NCI-H446 (cell line): Measurements from ENCODE around the gene TFCP2.

ENCODE experiments used
- DNase-seq, 2 experiments: peaks; one replicate each; lab custom pipeline; 2025; lab: John Stamatoyannopoulos, UW

TFCP2 gene

DNA sequence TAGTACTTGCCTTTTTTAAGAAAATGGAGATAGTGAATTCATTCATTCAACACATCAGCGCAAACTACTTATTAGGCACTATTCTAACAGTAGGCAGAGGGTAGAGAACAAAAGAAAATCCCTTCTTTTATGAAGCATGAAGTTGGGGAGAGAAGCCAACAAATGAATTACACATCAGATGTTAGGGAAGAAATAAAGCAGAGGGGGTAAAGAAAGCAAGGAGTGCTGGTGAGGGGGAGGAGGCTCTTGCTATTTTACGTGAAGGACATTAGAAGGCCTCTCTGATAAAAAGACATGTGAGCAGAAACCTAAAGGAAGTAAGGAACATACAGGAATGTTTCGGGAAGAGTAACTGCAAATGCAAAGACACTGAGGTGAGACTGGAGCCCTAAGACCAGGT lies 22.2 kb downstream of the TFCP2 start:
- no peak for DNase-seq

- DNase-seq, result no peak
Measured at GRCh38 chr12:51147309-51147708, 25.6 kb downstream of the TFCP2 start.

DNA sequence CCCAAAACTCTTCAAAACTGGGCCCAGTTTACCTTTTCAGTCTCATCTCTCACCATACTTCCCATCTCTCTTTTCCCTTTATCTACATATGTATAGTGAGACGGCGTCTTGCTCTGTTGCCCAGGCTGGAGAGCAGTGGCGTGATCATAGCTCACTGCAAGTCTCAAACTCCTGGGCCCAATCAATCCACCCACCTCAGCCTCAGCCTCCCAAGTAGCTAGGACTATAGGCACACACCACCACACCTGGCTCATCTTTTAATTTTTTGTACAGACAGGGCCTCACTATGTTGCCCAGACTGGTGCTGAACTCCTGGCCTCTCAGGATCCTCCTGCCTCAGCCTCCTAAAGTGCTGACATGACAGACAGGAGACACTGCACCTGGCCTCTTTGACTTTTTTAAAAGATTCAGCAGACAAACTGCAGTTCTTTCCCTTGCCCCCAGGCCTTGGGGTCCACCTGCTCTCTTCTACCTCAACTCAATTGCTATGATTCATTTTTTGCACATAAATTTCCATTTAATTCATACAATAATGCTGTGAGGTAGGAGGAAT lies 33.6 kb downstream of the TFCP2 start:
- no peak for DNase-seq

DNA sequence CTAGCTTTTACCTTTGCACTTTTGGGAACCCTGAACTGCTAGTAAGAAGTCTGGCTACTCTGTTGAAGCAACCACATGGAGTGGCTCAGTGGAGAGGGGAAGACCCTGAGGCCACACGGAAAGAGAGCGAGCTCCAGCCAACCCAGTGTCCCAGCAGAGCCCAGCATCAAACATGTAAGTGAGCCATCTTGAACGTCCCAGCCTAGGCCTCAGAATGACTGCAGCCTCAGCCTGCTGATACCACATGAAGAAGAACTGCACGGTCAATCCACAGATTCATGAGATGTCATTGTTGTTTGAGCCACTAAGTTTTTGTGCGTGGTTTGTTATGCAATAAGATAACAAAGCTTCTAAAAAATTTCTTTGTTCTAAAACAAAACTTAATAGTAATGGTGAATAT lies 40.2 kb downstream of the TFCP2 start:
- DNase-seq, result no peak

GRCh38 chr12:51131745-51132521 lies 41.0 kb downstream of the TFCP2 start:
- no peak for DNase-seq

GRCh38 chr12:51128919-51129318 lies 44.0 kb downstream of the TFCP2 start:
- no peak for DNase-seq

GRCh38 chr12:51127050-51127729 lies 45.7 kb downstream of the TFCP2 start:
- no peak for DNase-seq

DNA sequence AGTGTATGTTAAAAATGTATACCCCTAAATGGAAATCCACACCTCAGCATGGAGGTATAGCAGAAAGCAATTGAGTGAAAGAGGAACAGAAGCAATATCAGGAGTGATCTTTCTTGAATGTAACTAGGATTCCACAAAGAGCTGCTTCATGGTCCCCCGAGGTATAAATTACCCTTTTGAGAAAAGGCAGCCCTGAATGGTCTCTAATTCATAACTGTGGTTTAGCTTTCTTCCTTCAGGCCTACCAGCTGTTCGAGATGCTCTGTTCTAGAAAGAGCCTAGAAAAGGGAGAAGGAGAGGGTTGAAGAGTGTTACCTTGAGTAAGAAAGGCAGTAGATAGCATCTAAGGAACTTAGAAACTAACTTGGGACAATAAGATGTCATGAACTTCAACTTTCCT lies 46.6 kb downstream of the TFCP2 start:
- no peak for DNase-seq

DNA sequence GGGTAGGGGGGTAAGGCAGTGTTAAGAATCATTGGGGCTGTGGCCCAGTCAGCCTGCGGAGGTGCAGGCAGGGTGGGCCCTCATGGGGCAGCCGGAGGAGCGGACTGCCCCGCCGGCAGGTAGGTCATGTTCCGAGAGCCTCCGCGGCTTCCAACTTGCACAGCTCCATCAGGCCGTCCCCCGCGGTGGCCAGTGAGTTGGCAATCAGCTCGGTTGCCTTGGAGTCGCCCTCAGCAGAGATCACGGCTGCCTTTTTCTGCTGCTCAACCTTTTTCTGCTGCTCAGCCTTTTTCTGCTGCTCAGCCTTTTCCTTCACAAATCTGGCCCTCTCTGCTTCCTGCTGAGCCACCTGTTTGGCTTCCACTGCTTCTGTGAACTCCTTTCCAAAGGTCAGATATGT lies 48.4 kb downstream of the TFCP2 start:
- no peak for DNase-seq

DNA sequence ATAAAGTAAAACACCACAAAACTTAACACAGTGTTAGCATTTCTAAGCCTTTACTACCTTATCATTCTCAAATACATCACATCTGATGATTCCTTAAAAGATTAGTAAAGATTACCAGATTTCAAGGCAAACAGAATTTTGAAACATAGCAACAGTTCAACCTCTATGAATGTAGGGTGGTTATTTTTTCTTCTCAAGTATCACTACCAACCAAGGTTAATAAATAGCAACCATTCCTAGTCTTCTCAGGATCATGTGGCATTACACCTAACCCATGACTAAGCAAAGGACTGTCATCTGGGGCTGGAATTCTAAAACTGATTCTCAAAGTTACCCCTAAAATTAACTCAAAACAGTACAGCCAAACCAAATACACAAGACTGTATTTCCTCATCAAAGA lies 50.1 kb downstream of the TFCP2 start:
- no peak for DNase-seq

DNA sequence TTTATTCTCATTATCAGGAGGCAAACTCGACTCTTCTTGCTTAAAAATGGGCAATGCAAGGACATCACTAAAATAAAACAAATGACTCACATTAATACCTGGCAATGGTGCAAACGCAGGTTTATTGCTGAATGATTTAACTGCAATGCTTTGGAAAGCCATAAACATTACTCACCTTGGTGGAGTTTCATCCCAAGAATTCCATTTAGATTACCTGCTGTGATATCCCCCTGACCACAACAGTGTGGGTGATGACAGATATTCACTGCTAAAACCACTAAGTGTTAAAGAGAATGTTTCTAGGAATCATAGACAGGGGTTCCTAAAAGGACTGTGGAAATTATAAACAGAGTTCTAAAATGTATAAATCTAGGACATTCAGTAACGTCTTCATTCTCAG lies 54.2 kb downstream of the TFCP2 start:
- DNase-seq, result no peak

DNA sequence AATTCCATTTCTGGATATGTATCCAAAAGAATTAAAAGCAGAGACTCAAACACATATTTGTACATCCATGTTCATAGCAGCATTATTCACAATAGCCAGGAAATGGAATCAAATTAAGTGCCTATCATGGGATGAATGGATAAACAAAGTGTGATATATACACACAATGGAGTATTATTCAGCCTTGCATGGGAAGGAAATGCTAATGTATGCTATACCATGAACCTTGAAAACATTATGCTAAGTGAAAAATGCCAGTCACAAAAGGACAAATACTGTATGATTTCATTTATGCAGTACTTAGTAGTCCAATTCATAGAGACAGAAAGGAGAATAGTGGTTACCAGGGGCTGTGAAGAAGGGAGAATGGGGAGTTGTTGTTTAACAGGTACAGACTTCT lies 57.4 kb downstream of the TFCP2 start:
- no peak for DNase-seq

- no peak for DNase-seq
Measured at GRCh38 chr12:51108136-51108535, 64.8 kb downstream of the TFCP2 start.

DNA sequence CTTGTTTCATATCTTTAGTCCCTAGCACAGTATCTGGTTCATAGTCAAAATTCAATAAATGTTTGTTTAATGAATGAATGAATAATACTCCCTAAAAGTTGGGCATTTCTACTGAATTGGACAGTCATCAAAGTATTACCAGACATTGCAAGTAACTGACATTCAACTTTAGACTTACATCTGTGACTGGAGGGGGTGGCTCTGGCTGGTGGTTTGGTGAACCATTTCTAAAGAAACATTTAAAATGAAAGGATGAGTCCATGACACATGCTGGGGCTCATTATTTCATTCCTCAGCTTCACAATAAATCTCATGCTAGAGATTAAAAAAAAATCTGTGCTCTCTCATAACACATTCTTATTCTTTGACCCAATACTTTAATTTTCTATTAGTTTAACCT lies 69.0 kb downstream of the TFCP2 start:
- no peak for DNase-seq

GRCh38 chr12:51098611-51099010 lies 74.3 kb downstream of the TFCP2 start:
- no peak for DNase-seq

DNA sequence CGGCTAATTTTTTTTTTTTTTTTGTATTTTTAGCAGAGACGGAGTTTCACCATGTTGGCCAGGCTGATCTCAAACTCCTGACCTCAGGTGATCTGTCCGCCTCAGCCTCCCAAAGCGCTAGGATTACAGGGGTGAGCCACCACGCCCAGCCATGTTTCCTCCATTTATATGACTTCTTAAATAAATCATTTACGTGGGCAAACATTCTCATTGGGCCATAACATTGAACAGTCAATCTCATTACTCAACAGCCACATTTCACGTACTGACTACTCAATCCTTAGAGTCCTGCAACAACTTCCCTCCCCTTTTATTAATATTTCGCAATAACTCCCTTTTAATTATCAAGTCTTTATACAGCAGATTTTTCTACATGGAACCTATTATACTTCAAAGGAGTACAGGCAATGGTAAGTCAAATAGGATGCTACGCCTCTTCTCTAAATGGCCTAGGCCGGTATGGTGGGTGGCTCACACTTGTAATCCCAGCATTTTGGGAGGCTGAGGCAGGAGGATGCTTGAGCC lies 82.2 kb downstream of the TFCP2 start:
- DNase-seq, result no peak

- no peak for DNase-seq
Measured at GRCh38 chr12:51087818-51088217, 85.1 kb downstream of the TFCP2 start.

DNA sequence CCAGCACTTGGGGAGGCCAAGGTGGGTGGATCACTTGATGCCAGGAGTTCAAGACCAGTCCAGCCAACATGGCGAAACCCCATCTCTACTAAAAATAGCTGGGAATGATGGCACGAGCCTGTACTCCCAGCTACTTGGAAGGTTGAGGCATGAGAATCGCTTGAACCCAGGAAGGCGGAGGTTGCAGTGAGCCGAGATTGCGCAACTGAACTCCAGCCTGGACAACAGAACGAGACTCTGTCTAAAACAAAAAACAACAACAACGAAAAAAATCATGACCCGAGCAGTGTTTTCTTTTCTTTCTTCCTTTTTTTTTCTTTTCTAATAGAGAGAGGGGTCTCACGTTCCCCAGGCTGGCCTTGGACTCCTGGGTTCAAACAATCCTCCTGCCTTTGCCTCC lies 86.0 kb downstream of the TFCP2 start:
- no peak for DNase-seq

- DNase-seq, result no peak
Measured at GRCh38 chr12:51085757-51086156, 87.2 kb downstream of the TFCP2 start.

DNA sequence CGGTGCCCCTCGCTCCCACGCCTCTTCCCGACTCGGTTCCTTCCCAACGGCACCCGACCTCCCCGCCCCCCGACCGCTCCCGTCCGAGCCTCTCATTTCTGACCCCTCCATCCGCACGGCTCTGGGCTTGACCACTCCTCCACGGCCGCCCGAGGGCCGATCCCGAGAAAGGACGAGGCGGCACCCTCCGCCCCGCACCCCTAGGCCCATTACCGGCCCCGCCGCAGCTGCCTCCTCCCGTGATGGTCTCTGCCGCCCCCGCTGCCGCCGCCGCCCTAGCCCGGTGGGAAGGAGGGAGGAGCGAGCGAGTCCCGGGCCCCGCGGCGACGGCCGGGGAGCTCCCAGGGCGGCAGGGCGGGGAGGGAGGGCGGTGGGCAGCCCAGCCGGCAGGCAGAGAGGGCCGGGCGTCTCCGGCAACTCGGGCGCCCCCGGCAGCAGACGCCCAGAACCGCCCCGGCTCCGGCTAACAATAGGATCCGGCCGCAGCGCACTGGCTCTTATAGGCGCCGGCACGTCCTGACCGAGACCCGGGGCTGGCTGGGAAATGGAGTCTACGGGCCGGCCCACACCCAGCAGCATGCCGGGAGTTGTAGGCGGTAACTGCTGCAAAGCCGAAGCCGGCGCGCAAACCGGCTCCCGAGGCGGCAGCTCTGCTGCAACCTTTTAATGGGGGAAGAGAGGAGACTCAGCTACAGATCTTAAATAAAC lies 89.7 kb downstream of the TFCP2 start, which contains the start of gene CSRNP2:
Gene CSRNP2 (minus strand): TSS at position 471 of the 708 bp plus-strand sequence. CDS start 7,035 bp downstream, outside the sequence.
- DNase-seq, result peak; percentile 86 to 95

DNA sequence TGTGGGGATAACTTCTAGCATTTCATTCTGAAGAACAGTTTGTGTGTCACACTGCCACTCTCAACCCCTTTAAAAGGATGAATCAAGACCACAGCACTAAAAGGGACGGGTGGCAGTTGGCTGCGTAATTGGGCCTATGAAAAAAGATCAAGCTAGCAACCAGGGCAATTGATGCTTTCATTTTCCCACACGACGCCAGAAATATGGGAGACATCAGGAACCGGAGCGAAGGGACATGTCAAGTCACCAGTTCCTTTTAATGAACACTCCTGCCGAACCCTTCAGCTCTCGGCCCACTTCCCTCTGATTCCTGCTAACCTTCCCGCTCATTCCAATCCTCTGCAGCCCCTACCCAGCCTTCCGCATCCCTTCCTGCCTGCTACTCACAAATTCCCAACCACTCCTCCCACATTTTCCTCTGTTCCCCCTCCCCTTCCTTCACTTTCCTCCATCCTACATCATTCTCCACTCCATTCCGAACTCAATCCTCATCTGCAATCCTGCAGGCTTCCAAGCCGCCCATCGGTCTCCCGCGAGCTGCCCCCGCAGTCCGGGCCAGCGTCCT lies 90.3 kb downstream of the TFCP2 start:
- DNase-seq, result peak in 1 of 2 experiments; percentile 33

DNA sequence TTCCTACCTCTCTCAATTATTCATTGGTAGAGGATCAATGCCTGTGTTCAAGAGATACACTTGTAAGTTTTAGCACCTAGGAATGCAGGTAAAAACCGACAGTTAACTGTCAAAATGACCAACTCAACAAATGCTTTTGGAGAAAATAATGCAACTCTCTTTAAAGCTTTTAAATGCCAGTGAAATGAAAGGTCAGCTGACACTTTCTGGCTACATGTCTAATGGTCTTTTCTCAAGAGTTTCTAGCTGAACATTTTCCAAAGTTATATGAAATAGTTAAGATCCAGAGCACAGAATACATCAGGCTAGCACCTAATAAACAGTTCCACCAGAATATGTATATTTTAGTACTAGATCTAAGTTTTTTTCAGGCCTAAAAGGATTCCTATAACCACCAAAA lies 91.5 kb downstream of the TFCP2 start:
- no peak for DNase-seq
